Stimulated activated CD8-positive, alpha-beta memory T cell treated with anti-CD3 and anti-CD28 coated beads, Interleukin-4, amount 100 ng/mL, for 48 hours (primary cell): Measurements from ENCODE around the gene CPLX1.

Experiments
- DNase-seq: peaks from one replicate; pipeline ENCODE4 v3.0.0-alpha.2; 2020

Gene CPLX1

DNA sequence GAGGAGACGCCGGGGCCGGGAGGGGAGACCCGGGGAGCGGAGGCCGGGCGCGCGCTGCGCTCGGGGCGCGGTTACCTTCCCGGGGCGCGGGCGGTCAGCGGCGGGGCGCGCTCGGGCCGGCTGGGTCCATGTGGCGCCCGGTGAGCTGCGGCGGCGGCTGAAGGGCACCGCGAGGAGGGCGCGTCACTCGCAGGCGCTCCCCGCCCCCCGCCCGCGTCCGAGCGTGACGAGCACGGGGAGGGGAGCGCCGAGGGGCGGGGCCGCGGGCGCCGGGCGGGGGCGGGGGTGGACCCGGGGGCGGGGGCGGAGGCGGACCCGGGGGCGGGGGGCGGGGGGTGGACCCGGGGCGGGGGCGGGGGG is at the start of gene CPLX1:
CPLX1 (minus strand) TSS at position 159 of the 360 bp plus-strand sequence. CDS start 1,607 bp downstream, outside the sequence.
- no peak for DNase-seq

DNA sequence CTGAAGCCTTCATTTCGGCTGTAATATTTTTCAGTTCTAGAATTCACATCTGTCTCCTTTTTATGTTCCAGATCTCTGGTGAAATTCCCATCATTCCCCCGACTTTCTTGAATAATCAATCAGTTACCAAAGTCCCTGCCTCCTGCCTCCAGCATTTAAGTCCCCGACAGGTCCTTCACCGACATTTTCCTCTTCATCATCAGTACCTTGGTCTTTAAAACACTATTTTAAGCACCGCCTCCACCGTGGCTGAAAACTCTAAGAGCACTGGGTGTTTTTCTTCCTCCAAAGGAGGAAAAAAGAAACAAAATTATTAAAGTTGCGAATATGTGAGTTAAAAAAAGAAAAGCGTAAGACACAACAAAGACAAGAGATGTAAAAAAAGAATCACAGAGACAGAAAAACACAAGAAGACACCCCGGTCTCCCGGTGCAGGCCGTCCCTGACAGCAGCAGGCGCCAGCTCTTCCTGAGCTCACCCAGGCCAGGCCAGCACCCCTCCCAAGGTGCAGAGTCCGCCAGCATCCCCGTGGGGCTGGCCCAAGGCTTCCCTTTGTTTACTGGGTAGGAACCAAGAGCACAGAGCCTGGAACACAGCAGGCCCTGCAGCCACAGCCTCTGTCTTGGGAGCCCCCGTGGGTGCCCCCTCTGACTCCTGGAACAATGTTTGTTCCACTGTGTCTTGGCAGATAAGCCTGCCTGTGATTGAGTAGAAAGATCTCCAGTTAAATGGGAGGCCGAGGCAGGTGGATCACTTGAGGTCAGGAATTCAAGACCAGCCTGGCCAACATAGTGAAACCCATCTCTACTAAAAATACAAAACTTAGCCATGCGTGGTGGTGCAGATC is 49.3 kb upstream of the CPLX1 start:
- no peak for DNase-seq

DNA sequence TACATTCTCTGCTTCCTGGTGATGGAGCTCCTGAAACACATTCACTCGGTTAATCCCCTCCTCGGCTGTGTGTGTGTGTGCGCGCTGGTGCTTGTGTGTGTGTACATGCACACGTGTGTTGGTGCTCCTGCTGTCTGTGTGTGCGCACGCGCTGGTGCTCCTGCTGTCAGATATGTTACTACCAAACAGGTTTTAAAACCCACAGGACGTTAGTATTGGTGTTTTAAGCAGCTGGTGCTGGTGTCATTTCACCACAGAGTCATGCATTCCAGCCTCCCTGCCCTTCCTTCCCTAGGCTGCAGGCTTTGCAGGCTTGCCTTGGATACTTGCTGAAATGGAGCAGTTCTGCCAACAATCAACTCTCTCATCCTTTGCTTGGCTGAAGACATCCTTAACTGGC is 48.1 kb upstream of the CPLX1 start:
- DNase-seq: no peak

DNA sequence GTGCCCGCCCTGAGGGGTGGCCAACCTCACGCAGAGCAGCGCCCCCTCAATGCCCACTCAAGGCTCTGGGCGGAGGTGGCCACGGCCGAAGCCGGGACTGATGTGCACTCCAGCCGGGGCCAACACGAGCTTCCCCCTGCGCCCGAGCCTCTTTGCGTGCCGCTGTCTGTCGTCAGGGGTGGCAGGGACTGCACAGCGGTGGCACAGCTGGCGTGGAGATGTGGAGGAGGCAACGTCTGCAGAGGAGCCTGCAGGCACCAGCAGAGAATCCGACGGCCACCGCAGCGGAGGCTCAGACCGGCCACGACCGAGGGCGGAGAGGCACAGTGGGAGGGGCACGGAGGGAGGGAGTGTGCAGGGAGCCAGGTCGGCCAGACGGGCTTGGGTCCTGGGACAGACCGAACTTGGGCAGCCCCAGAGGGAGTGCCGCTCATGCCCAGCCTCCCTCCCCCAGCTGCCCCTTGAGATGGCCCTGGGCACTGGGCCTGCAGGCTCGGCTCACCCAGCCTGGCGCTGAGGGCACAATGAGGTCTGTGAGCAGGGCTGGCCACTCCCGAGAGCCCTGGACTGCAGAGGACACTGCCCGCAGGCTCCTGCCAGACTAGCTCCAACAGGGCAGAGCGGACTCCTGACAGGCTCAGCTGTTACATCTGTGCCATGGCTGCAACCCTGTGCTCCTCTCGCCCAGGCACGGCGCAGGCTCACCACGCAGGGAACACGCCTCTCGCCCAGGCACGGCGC is 46.5 kb upstream of the CPLX1 start:
- no peak for DNase-seq

DNA sequence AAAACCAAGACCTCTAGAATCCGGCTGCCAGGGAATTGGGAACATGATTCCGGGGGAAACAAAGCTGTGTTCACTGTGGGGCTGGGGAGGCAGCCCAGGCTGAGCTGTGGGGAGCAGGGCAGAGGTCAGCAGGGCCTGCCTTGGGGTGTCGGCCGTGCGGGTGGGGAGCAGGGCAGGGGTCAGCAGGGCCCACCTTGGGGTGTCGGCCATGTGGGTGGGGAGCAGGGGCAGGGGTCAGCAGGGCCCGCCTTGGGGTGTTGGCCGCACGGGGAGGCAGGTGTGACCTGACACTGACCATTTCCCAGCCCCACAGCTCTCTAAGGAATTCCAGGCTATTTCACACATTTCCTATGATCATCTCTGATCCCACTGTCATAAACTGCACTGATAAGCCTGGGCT is 45.6 kb upstream of the CPLX1 start:
- DNase-seq: no peak

DNA sequence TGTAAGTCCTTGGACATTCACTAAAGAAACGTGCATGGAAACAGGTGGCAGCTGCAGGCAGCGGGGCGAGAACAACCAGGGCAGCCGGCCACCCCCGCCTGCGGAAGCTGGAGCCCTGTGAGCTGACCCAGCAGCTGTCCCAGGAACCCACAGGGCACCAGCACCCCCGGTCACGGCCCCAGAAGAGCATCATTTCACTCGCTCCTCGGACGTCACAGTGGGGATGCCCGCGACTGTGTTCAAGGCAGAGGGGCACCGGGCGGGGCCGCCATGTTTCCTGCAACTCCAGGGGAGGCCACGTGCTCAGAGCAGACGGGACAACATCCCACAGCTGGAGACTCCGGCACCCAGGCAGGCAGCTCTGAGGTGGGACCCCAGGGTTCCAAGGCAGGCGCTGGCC is 45.0 kb upstream of the CPLX1 start:
- DNase-seq: no peak

DNA sequence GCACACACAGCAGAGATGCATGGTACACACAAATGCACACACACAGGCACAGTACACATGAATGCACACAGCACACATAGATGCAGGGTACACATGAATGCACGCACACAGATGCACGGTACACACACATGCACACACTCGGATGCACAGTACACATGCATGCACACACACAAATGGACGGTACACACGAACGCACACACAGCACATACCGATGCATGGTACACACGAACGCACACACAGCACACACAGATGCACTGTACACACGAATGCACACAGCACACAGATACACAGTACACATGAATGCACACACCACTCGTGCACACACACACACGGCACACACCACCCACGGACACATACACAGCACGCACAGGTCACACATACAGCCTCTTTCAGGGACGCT is 43.8 kb upstream of the CPLX1 start:
- DNase-seq: no peak

DNA sequence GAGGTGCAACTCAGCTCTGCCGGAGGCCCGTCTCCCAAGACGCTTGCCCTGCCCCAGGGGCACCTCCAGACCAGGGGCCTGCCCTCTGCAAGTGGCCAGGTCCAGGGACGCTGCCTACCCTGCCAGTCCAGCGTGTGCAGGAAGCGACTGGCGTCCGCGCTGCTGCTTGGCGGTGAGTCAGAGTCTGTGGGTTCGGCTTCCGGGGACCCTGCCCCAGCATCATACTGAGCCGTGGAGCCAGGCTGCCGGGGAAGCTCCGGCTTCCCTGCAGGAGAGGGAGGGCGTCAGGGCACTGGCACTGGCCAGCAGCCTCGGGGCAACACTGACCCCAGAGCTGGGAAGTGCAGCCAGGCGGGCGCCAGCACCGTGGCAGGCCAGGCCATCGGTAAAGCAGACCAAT is 42.5 kb upstream of the CPLX1 start:
- DNase-seq: no peak

DNA sequence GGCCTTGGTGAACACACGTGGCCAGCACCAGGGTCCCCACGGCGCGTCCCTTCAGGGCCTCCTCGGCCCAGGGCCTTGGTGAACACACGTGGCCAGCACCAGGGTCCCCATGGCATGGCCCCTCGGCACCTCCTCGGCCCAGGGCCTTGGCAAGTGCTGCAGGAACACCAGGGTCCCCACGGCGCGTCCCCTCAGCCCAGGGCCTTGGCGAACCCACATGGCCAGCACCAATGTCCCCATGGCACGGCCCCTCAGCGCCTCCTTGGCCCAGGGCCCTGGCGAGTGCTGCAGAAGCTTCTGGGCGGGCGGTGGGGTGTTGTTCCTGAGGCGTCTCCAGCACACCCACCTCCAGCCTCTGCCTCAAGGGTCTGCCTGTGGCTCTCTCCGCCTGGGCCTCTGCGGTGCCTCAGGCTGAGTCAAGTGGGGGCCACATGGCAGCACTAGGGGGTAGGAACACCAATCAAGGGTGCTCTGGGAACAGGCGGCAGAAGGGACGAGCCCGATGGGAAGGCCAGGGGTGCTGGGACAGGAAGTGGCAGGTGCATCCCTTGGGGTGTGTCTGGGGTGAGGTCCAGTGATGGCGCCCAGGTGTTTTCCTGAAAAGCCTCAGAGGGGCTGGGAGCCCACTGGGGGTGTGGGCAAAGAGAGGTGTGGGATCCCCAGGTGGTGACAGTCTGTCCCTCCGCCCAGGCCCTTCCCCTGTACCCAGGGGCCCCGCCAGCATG is 41.8 kb upstream of the CPLX1 start:
- no peak for DNase-seq

DNA sequence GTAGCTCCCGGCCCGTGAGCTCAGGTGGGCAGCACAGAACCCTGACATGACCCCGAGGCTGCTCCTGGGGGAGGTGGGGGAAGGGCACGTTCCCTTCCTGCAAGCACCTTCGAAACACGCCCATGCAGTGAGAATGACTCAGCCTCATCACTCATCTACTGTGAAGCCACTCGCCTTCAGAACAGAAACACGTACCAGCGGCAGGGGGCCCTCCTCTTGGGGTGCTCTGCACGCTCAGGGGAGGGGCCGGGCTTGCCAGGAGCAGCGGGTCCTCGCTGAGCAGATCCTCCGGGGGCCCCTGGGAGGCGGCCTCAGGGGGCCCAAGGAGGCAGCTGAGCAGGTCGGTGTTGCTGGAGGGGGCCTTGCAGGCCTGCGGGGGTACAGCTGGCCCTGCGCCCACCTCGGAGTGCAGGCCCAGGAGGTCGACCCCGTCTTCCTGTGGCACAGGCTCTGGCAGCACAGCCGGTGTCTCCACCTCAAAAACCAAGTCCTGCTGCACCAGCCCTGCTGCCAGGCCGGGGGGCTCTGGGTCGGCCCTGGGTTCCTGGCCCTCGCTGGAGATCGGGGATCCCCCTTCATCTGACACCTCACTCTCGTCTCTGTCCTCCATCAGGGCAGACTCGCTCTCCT is 40.9 kb upstream of the CPLX1 start:
- peak; percentile 49 for DNase-seq

DNA sequence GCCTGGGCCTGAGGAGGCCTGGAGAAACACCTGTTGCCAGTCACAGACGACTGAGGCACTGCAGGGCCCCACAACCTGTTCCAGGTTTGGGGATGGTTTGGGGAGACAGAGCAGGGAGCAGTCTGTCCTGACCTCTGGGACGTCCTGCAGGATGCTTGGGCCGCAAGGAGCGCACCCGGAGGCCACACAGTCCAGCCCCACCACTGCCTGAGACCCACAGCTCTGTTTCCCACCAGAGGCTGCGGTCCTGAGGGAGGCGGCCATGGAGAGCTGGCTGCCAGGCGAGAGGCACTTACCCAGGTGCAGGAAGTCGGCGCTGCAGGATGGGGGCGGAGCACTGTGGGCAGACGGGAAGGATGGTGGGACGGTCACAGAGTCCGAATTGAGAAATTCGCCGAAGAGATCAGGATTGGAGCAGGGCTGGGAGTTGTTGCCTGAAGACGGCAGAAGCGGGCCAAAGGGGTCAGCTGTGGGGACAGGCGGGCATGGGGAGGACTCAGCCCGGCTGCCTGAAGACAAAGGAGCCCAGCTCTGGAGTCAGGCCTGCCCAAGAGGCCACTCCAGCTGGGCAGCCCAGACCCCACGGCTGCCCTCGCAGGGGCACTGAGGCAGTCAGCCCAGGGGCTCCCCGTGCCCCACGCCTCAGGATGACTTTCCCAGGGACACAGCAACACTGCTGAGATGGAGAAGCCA is 40.3 kb upstream of the CPLX1 start:
- no peak for DNase-seq

DNA sequence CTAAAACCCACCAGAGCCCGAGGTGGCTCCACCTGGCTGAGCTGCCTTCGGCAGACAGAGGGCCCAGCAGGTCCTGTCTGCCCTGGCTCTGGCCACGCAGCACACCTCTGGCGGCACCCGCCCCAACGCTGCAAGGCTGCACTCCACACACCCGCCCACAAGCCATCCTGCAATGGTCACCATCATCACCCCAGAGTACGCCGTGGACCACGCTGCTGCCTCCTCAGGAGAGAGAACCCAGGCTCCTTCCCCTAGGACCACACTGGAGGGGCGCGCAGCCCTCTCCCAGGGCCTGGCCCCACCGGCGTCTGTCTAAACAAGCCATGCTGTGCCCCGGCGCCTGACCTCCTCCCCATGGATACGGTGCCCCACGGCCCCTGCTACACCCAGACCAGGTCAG is 39.6 kb upstream of the CPLX1 start:
- no peak for DNase-seq

DNA sequence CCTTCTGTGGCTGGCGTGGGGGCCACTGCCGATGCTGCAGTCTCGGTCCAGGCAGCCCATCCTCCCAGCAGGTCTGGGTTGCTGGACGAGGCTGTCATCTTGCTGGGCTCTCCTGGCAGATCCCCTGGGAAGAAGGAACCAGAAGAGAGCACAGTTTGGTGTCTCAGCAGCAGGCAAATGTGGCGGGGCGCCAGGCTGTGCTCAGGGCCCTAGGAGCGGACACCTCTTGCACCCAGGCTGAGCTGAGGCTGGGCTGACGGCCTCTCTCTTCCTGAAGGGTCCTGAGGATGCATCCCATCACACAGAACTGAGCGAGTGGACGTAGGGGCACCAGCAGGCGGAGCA is 39.2 kb upstream of the CPLX1 start:
- no peak for DNase-seq

DNA sequence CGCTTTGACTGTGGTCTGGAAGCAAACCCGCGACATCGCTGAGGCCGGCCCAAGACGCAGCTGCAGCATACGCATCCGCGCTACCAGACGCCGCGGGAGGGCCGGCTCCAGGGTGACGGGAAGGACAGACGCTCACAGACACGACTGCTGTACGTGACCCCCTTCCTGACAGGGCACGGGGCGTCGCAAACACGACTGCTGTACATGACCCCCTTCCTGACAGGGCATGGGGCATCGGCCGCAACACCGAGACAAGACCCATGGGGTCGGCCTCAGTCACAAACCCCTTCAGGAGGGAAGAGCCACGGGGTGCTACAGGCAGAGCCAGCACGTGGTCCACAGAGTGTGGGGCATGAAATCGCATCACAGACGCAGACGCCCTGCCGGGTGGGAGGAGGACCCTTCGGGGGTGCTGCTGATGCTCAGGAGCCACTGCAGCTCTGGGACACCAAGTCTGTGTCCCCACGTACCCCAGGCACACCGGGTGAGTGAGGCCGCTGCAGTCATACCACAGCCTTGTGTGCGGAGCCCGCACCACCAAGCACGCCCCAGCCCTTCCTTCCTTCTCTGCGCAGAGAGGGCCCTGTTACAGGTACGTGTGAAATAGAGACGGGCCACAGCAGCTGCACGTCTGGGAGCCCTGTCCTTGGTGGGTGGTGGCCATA is 38.7 kb upstream of the CPLX1 start:
- no peak for DNase-seq

DNA sequence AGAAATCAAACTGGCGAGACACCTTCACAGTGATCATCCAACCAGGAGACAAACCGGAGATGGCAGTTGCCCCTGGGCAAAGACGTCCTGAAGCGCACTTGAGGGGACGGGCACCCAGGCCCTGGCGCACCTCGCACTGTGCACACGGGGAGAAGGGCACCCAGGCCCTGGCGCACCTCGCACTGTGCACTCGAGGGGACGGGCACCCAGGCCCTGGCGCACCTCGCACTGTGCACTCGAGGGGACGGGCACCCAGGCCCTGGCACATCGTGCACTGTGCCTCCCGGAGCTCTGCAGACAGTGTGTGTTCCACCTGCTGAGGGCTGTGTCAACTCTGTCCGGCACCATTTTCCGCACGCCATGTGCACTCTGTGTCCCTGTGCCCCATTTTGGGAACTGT is 34.6 kb upstream of the CPLX1 start:
- no peak for DNase-seq

DNA sequence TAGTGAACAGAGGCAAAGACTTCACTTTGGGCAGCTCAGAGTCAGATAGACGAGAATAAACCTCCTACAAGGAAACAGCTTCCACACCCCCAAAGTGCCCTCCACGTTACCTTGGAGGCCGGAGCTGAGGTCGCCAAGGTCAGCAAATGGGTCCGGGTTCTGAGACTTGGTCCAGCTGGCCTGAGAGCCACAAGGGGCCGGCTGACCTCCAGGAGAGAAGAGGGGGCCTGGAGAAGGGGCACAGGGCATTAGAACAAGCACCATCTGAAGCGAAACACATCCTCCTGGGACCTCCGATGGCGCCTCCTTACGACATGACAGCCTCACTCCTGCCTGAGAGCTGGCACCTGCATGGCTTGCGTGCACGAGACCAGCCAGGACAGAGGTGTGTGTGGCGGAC is 33.6 kb upstream of the CPLX1 start:
- DNase-seq: no peak

DNA sequence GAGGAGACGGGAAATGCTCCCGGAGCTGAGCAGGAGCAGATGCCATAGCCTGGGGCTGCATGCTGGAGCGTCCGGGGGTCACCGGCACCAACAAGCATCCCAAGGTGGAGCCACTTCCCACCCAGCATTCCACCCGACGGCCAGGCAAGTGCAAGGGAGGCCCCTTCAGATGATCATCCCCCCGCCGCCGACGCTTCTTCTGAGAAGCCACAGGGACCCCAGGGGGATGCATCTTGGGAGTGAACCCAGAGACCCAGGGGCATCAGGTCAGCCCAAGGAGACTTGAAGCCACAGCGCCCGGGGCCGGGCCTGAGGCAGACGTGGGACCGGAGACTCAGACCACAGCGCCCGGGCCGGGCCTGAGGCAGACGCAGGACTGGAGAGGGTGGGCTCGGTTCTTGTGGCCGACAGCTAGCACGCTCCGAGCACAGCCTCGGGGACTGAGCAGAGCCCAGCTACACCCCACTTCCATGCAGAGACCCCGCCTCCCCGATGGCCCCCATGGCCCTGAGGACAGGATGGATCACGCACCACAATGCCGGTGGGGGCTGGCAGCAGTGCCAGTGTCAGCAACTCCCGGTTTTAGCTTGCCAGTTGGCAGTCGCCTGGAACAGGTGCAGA is 33.0 kb upstream of the CPLX1 start:
- DNase-seq: no peak

DNA sequence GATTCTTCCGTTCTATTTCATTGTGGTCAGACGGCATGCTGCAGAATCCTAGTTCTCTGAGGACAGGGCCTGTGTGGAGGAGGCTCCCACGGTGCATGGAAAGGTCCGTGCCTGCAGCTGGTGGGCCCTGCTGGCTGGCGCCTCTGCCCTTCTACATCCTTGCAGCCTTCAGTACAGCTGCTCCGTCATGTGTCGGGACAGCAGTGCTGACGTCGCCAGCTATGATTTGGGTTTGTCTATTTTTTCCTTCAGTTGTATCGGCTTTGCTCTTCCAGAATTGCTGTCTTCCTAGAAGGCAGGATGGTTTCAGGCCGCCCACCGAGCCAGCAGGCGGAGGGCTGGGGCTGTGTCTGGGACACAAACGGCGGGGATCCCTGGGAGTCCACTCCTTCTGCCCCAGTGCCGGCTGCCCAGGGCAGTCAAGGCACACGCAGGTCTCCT is 32.1 kb upstream of the CPLX1 start:
- DNase-seq: no peak

DNA sequence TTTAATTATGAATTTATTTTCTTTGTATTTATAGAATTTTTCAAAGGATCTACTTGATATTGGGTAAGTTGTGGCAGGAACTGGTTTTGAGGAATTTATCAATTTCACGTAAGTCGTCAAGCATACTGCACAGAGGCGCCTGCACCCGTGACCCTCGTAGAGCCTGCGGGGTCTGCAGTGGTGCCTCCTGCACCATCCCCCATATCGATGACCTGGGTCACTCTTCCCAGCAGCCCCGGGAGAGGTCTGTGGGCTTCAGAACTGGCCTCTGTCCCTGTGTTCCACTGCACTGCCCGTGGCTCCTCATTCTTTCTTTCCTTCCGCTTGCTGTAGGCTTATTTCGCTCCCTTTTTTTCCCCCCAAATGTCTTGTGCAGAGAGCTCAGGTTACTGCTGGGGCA is 31.5 kb upstream of the CPLX1 start:
- no peak for DNase-seq

DNA sequence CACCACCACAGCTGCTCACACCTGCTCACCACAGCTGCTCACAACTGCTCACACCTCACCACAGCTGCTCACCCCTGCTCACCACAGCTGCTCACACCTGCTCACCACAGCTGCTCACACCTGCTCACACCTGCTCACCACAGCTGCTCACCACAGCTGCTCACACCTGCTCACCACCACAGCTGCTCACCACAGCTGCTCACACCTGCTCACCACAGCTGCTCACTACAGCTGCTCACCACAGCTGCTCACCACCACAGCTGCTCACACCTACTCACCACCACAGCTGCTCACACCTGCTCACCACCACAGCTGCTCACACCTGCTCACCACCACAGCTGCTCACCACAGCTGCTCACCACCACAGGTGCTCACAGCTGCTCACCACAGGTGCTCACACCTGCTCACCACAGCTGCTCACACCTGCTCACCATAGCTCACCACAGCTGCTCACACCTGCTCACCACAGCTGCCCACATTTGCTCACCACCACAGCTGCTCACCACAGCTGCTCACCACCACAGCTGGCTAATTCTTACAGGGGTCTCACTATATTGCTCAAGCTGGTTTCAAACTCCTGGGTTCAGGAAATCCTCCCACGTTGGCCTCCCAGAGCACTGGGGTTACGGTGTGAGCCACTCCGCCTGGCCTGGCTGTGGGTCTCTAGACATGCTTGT is 30.4 kb upstream of the CPLX1 start:
- peak; percentile 29 for DNase-seq

DNA sequence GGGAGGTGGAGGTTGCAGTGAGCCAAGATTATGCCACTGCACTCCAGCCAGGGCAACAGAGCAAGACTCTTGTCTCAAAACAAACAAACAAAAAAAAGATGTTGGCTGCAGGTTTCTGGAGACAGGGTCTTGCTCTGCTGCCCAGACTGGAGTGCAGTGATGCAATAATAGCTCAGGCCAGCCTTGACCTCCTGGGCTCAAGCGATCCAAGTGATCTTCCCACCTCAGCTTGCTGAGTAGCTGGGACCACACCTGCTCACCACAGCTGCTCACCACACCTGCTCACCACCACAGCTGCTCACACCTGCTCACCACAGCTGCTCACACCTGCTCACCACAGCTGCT is 29.9 kb upstream of the CPLX1 start:
- DNase-seq: no peak
